NCI-H524 treated with DMSO at 0.1 percent for 48 hours (cell line): ENCODE data around the gene PLPP4.
A peak's percentile ranks its signal among the peaks of the same experiment; 100 is the strongest.

Source experiments
- DNase-seq: peaks from one replicate; lab custom pipeline; 2025; lab: John Stamatoyannopoulos, UW

Gene PLPP4

DNA sequence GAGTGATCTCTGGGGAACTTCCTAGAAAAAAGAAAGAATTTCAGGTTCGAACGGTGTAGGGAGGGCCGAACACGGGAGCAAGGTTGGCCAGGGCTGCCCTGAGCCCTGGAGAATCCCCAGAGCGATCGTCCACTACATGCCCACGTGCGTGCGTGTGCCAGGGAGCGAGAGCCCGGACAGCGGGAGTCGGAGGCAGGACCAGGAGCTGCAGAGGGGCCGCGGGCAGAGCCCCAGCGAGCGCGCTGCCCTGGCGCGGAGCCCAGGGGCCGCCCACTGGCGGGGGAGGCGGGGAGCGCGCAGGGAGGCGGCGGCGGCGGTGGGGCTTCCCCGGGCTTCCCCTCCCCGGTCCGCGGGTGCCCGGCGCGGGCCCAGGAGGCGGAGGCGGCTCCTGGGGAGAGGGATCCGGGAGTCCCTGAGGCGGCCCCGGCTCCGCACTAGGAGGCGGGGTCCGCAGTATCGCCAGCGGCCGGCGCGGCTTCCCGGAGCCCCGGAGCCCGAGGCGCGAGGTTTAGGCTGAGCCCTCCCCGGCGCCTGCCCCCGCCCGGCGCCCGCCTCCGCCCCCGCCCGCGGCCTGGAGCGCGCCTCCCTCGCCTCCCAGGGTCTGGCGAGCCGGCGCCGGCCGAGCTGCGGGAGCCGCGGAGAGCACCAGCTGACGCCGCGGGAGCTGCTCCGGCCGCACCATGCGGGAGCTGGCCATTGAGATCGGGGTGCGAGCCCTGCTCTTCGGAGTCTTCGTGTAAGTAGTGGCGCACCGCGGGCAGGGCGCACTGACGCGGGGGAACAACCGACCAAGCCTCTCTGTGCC is at the start of gene PLPP4:
Gene PLPP4 (plus strand): TSS at position 602 of the 805 bp plus-strand sequence. CDS start 79 bp downstream, at position 681.
- DNase-seq: no peak

DNA sequence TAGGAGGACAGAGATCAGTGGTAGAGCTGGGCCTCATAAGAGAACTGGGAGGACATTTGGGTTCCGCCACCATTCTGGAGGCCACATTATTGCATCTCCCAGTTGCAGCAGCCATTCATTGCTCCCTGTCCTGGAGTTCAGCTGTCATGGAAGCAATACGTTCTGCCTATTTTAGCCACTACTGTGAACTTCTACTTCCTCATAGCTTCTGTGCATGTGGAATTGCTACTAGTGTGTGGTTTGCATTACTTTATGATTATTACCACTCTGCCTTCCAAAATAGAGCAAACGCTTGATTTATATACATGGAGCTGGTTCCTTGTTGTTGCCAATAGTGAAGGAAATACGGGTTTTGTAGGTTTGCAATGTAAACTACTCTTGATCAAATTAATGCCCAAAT is 47.2 kb upstream of the PLPP4 start:
- DNase-seq: no peak

DNA sequence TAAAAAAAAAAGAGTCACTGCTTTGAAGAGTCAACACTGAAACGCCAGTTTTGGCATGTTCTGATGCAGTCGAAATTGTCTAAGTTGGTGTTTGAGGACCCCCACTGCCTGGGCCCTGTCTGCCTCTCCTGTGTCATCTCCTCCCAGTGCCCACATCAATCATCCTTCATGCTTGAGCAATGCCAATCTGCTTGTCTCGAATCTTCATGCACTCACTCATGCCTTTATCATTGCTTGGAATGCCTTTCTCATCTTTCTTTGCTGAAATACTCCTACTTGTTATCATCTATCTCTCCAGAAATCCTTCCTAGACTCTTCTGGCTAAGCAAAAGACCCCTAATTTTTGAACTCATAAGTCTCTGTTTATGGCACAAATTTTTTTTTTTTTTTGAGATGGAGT is 42.1 kb upstream of the PLPP4 start:
- no peak for DNase-seq

DNA sequence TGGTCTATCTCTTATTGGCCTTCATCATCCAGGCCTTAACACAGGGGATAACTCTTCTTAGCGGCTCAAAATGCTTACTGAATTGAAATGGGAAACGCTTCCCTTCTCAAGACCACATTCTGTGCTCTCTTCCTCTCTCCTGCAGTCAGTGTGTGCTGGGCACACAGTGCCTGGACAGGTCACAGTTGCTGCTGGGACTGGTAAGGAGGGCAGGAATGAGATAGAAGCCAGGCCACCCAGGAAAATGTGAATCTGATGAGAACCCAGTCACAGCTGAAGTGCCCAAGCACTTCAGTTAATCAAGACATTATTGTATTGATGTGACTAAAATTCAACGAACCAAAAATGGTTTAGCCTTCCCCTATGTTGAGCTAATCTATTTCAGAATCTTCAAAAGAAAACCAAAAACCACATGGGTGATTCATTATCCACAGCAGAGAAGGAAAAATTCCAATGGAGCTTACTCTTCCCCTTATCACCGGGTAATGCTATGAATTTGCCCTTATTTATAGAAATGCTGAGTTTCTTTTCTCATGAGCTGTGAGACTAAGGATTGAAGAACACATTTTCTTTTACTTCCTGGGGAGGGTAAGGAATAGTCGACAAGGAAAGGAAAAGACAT is 41.2 kb upstream of the PLPP4 start:
- no peak for DNase-seq

DNA sequence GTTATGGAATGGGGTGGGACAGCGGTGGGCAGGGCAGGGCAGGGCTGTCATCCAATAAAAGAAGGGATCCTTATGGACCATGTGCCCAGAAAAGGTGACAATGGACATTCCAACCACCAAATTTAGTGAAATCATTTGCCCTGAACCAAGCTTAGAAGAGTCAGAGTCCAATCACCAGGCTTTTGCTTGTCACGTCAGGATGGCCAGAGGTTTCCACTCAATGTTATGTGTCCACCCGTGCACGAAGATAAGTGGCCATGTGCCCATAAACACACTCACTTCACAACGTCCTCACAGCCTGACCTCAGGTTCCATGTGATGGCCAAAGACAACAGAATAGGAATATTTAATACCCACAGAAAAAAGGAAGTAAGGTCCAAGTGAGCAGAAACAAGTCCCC is 36.6 kb upstream of the PLPP4 start:
- no peak for DNase-seq

DNA sequence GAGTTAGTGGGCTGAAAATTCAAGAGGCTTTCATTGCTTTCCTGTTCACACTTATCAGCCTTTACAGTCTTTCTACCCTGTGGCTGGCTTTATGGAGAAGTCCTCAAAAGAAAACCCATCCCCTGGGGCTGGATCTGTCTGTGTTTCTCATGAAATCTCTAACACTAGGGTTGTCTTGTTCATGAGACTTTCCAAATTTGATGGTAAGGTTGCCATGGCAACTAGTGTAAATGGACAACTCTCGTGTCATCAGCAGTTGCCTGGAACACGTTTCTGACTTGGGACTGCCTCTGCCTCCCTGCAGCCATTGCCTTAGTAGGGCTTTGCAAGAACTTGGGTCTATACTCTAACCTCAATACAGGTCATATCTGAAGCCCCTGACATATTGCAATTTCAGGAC is 35.8 kb upstream of the PLPP4 start:
- DNase-seq: no peak

DNA sequence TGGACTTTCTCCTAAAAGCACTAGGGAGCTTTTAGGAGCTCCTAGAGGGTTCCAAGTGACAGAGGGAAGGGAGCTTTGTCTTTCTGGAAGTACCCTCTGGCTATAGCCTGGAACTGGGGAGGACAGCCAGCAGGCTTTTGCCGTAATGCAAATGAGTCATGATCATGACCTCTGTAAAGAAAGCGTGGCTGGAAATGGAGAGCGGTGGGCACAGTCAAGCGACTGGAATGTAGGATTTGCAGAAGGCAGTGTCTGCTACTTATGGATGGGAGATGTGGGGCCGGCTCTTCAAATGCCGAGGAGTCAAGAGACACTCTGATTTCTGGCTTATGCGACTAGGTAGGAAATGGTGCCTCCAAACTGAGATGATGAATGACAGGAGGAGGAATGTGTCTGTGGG is 34.6 kb upstream of the PLPP4 start:
- no peak for DNase-seq

DNA sequence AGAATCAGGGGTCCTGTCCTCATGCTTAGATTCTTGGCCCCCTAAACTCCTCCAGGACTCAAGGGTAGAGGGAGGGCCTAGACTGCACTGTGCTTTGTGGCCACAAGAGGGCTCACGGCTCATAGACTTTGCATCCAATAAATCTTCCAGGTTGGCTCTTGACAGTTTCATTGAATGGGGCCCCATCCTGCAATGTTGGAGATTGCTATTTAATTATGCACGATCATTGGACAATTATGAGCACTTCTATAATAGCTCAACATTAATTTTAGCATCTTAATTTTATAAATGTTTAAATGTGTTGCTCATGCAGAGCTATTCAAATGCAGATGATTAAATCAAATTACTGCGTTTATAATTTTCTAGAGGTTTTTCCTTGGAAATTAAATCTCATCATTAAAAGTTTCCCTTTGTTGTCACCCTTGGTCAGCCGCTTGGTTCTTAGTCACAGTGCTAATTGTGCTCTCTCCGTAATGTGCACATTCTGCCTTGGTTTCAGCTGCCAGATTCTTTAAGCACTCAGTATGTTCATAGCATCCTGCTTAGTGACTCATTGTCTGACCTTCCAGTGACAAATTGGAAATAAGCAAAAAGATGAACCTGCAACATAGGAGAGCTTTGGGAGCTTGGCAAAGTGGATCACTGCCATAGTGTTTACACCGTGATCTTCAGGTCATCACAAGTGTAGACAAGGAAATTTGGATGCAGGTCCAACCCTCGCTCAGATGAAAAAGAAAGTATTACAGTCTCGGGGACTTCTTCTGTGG is 33.4 kb upstream of the PLPP4 start:
- DNase-seq: no peak

DNA sequence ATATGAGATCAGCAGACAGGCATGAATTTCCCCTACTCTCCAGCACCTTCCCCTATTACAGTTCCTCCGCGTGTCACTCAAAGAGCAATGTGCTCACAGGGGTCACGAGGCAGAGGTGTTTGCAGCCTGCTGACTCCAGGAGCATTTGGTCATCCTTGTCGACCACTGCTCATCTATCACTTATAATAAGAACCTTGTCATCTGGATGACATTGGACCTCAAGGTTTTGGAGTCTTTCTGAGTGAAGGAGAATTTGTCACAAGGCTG is 32.9 kb upstream of the PLPP4 start:
- no peak for DNase-seq

DNA sequence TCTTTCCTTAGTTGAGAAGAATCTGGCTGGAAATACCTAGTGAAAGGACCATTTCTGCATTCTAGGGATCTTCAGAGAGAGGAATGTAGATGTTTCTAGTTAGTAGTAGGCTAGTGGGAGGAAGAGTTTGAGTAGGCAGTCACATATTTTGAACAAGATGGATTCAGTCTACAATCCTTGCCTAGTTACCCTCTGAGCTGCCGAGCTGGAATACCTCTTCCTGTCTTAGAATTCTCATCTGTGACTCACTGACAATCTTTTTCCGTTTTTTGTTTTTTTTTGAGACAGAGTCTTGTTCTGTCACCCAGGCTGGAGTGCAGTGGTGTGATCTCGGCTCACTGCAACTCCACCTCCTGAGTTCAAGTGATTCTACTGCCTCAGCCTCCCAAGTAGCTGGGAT is 30.7 kb upstream of the PLPP4 start:
- DNase-seq: no peak

DNA sequence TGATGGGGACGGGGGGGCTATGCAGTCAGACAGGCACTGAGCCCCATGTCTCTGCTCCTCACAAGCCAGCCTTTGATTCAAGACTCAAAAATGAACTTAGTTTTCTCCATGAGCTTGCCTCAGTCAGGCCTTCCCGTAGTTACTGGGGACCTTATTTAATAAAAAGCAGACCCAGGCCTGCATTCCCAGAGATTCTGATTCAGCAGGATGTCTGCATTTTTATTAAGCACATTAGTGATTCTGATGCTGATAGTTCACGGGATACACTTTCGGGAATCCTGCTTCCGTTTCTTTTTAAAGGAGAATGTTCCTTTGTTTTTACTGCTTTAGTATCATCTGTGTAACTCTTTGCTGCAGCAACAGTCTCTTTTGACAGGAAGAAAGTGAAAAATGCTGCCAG is 28.3 kb upstream of the PLPP4 start:
- no peak for DNase-seq

DNA sequence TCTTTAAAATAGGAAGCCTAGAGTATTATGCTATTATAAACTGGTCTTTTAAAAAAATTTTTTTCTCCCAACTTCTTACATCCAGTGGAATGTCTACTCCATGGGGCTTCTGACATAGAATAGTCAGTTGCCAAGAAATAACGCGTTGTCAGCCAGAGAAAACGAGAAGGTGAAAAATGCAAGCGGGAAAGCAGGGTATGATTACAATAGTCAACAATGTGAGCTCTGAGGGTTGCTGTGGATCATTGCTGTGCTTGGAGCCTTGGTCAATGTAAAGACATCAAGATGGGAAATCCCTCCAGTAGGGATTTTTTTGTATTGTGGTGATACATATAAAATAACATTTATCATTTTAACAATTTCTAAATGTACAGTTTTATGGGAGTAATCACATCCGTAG is 27.6 kb upstream of the PLPP4 start:
- DNase-seq: no peak

DNA sequence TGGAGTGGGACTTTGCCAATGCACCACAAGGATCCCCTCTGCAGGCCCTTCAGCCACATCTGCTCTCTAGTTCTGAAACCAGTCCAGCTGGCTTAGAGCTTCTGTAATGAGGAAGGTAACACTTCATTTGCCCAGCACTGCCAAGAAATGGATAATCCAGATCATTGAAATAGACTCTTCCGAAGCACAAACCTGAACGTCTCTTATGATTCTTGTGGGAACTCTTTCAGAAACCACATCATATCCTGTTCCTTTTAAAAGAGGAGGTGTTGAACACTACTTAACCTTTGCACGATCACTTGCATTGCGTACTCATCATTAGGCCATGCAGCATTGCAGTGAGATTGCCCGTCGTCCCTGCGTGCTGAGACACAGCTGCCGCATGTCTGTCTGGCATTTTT is 25.8 kb upstream of the PLPP4 start:
- DNase-seq: peak; percentile 76

DNA sequence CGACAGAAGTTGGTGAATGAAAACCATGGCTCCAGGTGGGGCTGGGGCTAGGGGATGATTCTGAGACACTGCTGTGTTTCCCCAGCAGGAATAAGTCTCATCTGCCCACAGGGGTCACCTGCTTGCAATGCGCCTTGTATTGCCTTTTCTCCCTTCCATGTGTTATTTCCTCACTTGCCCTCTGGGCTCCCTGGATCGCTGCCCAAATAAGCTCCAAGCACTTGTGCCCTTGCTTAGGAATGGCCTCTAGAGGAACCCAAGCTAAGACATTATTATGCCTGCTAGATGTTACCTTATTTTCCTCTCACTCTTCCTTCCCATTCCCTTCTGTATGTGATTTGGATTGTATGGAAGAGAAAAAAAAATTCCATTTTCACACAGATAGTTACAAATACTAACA is 24.8 kb upstream of the PLPP4 start:
- DNase-seq: no peak

DNA sequence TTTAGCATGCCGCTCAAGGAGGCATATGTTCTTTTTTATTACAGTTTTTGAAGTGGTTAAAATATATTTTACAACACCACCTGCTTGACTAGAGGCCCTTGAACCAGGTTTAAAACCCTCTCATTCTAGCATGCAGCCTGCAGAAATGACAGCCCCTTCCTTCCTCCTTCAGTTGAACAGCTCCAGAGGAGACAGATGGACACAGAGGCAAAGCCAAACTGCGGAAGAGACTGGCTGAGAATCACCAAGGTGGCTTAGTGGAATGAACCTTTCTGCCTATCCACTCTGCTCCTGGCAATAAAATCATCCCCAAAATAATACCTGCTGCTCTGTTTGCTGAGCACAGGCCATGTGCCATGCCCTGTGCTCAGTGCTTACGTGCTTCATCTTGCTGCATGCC is 23.9 kb upstream of the PLPP4 start:
- DNase-seq: peak; percentile 65

DNA sequence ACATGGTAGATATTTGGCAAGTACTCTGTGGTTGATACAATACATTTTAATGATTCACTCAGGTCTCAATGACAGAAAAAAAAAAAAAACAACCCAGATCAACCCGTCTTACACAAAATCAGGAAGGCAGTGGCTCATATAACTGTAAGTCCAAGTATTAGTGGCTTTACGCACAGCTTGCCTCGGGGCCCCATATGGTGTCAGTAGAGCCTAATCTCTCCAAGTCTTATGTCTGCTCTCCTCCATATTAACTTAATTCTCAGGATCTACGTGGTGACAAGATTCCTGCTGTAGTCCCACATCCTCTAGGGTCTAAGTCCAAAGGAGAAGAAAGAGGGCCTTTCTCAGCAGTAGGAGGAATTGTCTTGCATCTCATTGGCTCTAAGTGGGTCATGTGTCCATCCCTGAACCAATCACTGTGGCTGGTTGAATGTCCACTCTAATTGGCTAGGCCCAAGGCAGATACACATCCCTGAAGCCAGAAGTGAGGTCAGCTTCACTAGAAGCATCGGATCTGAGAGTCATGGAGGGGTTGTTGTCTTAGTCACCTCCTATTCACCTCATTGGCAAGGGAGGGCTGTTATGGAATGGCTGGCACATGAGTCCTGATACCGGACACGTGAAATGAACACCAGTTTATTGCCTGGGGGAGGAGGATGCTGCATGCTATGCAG is 20.5 kb upstream of the PLPP4 start:
- no peak for DNase-seq

DNA sequence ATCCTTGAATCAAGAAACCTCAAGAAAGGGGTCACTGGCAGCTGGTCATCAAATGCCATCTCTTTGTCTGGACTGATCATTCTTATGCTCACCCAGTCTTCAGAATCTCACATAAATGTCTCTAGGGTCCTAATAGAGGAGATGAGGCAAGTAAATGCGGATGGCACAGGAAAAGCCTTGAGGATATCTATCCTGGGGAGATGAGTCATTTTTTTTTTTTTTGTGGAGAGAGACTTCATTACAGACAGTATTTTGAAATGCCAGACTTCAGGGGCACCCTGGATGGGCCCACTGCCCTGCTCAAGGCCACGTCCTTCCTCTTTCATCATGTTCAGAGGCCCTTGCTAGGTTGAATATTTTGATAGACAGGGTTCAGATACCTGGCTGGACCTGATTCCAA is 19.5 kb upstream of the PLPP4 start:
- DNase-seq: no peak

DNA sequence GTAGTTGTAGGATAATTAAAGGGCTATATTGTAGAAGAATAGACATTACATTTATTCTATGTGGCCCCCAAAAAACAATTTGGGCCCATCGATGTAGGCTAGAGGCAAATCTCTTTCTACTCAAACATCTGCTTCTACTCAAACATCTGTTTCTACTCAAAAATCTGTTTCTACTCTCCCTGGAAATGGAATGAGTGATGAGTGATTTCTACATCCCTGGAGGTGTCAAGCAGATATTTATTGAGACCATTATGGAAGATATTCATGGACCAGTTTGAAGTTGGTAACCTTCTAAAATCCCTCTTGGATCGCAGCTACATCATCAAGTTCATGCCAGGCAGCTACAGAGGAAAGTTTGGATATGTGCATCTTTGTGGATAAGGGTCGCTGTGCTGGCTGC is 5.1 kb upstream of the PLPP4 start:
- no peak for DNase-seq

DNA sequence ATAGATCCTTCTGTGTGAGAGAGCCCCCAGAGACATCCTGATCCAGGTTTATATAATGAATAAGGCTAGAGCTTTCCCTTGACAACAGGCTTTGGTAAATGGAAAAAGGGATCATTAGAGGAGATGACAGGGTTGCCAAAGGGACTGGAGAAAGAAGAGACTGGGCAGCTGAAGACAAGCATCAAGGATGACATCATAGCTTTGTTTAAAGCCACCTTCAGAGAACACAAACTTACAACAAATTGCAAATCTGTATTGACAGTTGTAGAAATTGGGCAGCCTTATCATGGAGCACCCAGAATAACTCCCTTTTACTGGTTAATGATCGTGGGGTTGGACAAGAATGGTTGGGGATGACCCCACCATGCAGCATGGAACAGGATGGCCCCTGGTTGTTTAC is 3.7 kb upstream of the PLPP4 start:
- no peak for DNase-seq

DNA sequence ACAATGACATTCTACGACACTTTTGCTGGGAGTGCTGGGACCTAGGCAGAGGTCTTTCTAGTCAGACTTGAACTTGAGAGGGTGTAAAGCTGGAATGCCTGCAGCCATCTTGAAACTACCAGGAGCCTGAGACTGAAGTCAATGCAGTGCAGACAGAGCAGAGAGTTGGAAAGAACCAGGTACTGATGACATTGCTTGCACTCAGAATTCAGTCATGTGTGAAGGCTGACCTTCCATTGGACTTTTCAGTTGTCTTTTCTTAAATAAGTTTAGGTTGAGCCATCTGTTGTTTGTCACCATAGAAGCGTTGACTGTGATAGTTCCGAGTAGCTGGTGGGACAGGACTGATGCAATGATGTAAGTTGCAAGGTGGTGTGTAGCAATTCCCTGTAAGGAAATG is 3.1 kb upstream of the PLPP4 start:
- no peak for DNase-seq

DNA sequence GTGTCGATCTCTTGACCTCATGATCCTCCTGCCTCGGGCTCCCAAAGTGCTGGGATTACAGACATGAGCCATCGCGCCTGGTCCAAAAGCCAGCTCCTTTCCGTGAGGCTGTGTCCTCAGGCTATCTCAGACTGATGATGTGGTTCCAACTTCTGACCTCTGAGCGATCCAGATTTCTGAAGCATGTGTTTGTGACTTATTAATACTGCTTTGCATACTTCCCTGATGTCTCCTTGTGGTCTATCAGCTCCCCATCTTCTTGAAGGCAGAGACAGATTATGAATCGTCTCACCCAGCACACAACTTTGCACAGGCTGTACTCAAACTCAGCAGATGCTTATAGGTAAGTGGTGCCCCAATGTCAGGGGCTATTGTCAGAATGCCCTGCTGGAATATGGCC is 2.0 kb upstream of the PLPP4 start:
- no peak for DNase-seq

DNA sequence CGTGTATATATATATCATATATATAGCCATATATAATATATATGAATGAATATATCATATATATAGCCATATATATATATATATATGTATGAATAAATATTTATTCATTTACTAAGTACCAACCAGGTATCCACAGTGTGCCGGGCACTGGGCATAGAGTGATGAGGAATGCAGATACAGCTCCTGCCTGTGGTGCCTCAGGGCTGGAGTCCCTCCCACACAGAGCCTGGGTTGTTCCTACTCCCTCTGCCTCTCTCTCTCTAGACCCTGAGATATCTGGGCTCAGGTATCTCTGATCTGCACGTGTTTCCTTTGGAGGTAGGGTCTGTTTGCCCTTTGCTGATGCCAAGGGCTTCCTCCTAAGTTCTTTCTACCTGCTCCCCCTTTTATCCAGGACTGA is 1.4 kb upstream of the PLPP4 start:
- DNase-seq: no peak

DNA sequence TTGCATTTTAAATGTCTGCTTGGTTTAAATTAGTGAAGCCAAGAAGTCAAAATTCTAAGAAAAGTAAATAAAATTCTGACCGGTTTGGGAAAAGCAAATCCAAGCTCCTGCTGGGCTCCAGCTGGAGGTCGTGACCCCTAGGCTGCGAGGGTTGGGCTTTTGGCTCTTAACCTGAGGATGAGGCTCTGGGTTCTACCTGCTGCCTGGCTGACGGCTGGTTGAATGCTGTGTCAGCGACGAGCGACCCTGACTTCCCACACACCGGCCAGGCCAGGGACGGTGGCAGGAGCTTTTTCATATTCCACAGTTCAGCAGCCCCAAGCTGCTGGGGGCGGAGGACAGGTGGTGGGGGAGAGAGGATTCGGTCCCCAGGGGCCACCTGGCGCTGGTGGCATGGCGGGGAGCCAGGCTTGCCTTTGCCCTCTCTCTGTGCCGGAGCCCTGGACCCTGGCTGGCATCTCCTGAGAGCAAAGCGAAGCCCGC is 843 bp upstream of the PLPP4 start:
- DNase-seq: no peak
